Frontal cortex (tissue), 4 donors: ENCODE results near the gene ATG101. TPM values are rescaled to one million over a fixed set of nuclear protein-coding genes. Genes with fewer than 3 reads are reported as not detected.
A peak's percentile ranks its signal among the peaks of the same experiment; 100 is the strongest.

Source experiments
- DNase-seq, 2 donors: peaks; one replicate each; pipeline ENCODE4 v3.0.0; 2012; ENCODE audit warnings: low spot score in 2 of 2
- FAIRE-seq: peaks from 2 replicates; lab custom pipeline; 2012; peaks lifted over from hg19 to GRCh38; lab: Jason Lieb, UNC
- total RNA-seq: library from RNA; depleted of rRNA; stranded (reverse); fragments of >200 nt; gene quantifications from one replicate; pipeline ENCODE4 v1.2.3, GENCODE V29; 2014
- donor health status: control.
- donor health status: control.
- donor health status: control.

Gene ATG101
- 26.5 TPM for total RNA-seq

GRCh38 chr12:52069327-52070184 lies at the start of gene ATG101:
TSS of gene ATG101 (plus strand) at chr12:52069978. CDS start at chr12:52073651, 3,673 bp downstream.
- DNase-seq, result peak; percentile 94
- no peak for FAIRE-seq

GRCh38 chr12:52020539-52021336 lies 49.0 kb upstream of the ATG101 start:
- no peak for FAIRE-seq
- peak in 1 of 2 donors; percentile 54 for DNase-seq

GRCh38 chr12:52022841-52023181 lies 47.0 kb upstream of the ATG101 start:
- DNase-seq (no peak), FAIRE-seq (no peak)

- DNase-seq (peak; percentile 94), FAIRE-seq (no peak)
Observed at GRCh38 chr12:52023182-52023975, 46.4 kb upstream of the ATG101 start.

GRCh38 chr12:52023976-52024688 lies 45.6 kb upstream of the ATG101 start:
- FAIRE-seq (no peak), DNase-seq (no peak)

GRCh38 chr12:52024845-52025230 lies 44.9 kb upstream of the ATG101 start:
- no peak for FAIRE-seq
- DNase-seq, result no peak

- DNase-seq (no peak), FAIRE-seq (no peak)
Observed at GRCh38 chr12:52026263-52026662, 43.5 kb upstream of the ATG101 start.

GRCh38 chr12:52027085-52027843 lies 42.5 kb upstream of the ATG101 start:
- FAIRE-seq, result no peak
- no peak for DNase-seq

- FAIRE-seq (no peak), DNase-seq (peak in 1 of 2 donors; percentile 46)
Observed at GRCh38 chr12:52029685-52030084, 40.1 kb upstream of the ATG101 start.

- FAIRE-seq, result no peak
- no peak for DNase-seq
Observed at GRCh38 chr12:52032446-52032803, 37.4 kb upstream of the ATG101 start.

- FAIRE-seq, result peak; percentile 6
- DNase-seq, result peak; percentile 94 to 96
Observed at GRCh38 chr12:52032804-52033445, 36.9 kb upstream of the ATG101 start.

- no peak for FAIRE-seq
- DNase-seq, result no peak
Observed at GRCh38 chr12:52033446-52034140, 36.2 kb upstream of the ATG101 start.

GRCh38 chr12:52035190-52035589 lies 34.6 kb upstream of the ATG101 start:
- FAIRE-seq, result no peak
- DNase-seq, result no peak

- no peak for FAIRE-seq
- no peak for DNase-seq
Observed at GRCh38 chr12:52035926-52036325, 33.9 kb upstream of the ATG101 start.

GRCh38 chr12:52036587-52037171 lies 33.1 kb upstream of the ATG101 start:
- FAIRE-seq, result no peak
- DNase-seq, result peak; percentile 89 to 94

- DNase-seq, result no peak
- FAIRE-seq, result no peak
Observed at GRCh38 chr12:52037248-52037861, 32.4 kb upstream of the ATG101 start.

- FAIRE-seq (no peak), DNase-seq (no peak)
Observed at GRCh38 chr12:52038447-52038846, 31.3 kb upstream of the ATG101 start.
